Activated naive CD8-positive, alpha-beta T cell treated with anti-CD3 and anti-CD28 coated beads, Interleukin-2, amount 10 ng/mL, durations not matched to agents 7 days and 5 days (primary cell): ENCODE data around the gene THY1. TPM values are rescaled to one million over a fixed set of nuclear protein-coding genes. Genes with fewer than 3 reads are reported as not detected.
A peak's percentile ranks its signal among the peaks of the same experiment; 100 is the strongest.

Experiments used
- ATAC-seq: fragments of 150-1000 bp; cut with Tn5 transposase; one replicate; pipeline ENCODE4 v1.10.0; 2021; ENCODE audit warnings: low read depth, moderate library complexity
- POLR2A ChIA-PET: fragments of 350-600 bp; sonication (Branson Sonifier 250); formaldehyde crosslinking; loops from one replicate; lab custom pipeline; 2021; ENCODE audit warnings: antibody characterized with exemption; lab: Charles Lee
- DNase-seq: peaks from one replicate; pipeline ENCODE4 v3.0.0; 2021
- H3K27ac Mint-ChIP-seq: one replicate; pipeline ENCODE4 v1.8.0; 2022; ENCODE audit warnings: mild to moderate bottlenecking, mixed read lengths
- H3K27me3 Mint-ChIP-seq: one replicate; pipeline ENCODE4 v1.8.0; 2022; ENCODE audit warnings: mild to moderate bottlenecking, moderate library complexity, mixed read lengths
- H3K36me3 Mint-ChIP-seq: one replicate; pipeline ENCODE4 v1.8.0; 2021; ENCODE audit warnings: mild to moderate bottlenecking, mixed read lengths
- H3K4me1 Mint-ChIP-seq: one replicate; pipeline ENCODE4 v1.8.0; 2021; ENCODE audit warnings: mixed read lengths
- H3K4me3 Mint-ChIP-seq: one replicate; pipeline ENCODE4 v1.8.0; 2022; ENCODE audit warnings: mild to moderate bottlenecking, moderate library complexity, mixed read lengths
- H3K9me3 Mint-ChIP-seq: one replicate; pipeline ENCODE4 v1.8.0; 2021; ENCODE audit warnings: mixed read lengths
- total RNA-seq, 2 experiments: library from RNA; stranded (reverse); gene quantifications; one replicate each; pipeline ENCODE4 v1.2.3, GENCODE V29; 2021

THY1 gene
- total RNA-seq, 2 experiments from 2014 or later, result not detected

DNA sequence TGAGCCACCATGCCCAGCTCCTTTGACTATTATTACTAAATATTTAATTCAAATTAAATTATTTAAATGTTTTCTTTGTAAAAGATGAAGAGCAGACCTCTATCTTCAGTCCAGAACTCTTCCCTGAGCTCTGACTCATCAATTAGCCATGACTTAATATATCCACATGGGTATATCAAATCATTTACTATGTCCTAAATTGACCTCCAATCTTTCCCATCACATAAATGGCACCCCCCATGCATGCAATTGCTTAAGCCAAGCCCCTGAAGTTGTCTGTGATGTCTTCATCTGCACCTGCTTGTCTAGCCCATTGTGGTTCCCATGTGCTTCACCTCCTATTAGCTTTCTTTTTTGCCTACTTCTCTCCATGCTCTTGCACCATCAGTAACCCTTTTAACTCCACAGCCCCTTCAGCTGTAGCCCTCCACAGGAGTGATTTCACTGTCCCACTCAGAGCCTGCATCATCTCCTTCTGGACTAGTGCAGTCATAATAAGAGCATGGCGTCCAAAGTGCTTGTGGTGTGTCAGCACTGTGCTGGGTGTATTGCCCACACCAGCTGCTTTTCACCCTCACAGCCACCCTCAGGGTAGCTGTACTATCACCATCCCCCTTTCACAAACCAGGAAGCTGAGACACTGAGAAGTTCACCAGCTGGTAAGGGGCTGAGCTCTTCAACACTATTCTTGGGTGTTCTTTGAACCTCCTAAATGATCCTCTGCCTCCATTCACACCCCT is 11.8 kb upstream of the THY1 start:
- no peaks in the 10 kb centered on the region for H3K4me1 Mint-ChIP-seq
- ATAC-seq (no peak), DNase-seq (no peak)
- H3K36me3 Mint-ChIP-seq, result no peaks in the 10 kb centered on the region
- peaks cover 28% of the 10 kb centered on the region for H3K27me3 Mint-ChIP-seq
- H3K9me3 Mint-ChIP-seq, result peaks cover 2% of the 10 kb centered on the region
- POLR2A ChIA-PET, result no interaction called here
- no peak overlapping the region for H3K4me3 Mint-ChIP-seq
- H3K27ac Mint-ChIP-seq, result no peak overlapping the region

- no peak for ATAC-seq
- no peak for DNase-seq
- Mint-ChIP-seq H3K9me3 (peaks cover 2% of the 10 kb centered on the region), H3K4me3 (no peak overlapping the region), H3K27me3 (peaks cover 27% of the 10 kb centered on the region), H3K36me3 (no peaks in the 10 kb centered on the region), H3K4me1 (no peaks in the 10 kb centered on the region), H3K27ac (no peak overlapping the region)
- POLR2A ChIA-PET, result no interaction called here
Measured at GRCh38 chr11:119433358-119433725, 10.4 kb upstream of the THY1 start.

- DNase-seq, result no peak
- Mint-ChIP-seq H3K4me1 (no peaks in the 10 kb centered on the region), H3K9me3 (peaks cover 2% of the 10 kb centered on the region), H3K27ac (no peak overlapping the region), H3K4me3 (no peak overlapping the region), H3K27me3 (peaks cover 27% of the 10 kb centered on the region), H3K36me3 (no peaks in the 10 kb centered on the region)
- POLR2A ChIA-PET, result interaction anchor here (0.6 kb wide), 1 partner anchor 583 kb away, joined by 3 read pairs; no protein-coding TSS in a partner anchor
- ATAC-seq, result no peak
Measured at GRCh38 chr11:119432484-119433357, 9.7 kb upstream of the THY1 start.

DNA sequence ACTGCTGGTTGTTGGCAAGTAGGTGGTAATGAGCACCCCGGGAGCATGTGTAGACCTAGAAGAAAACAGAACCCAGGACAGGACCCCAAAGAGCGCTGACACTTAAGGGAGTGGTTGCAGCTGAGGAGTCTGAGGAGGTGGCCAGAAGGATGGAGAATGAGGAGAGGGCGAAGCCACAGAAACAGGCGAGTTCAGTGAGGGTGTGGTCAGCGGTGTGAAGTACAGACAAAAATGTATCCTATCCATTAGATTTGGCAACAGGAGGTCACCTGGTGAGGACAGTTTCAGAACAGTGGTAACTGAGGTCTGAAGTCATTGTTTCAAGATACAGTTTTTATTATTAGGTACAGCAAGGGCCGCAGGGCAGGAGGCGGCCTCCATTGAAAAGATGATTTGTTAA is 8.6 kb upstream of the THY1 start:
- no peak overlapping the region for H3K4me3 Mint-ChIP-seq
- H3K27ac Mint-ChIP-seq, result no peak overlapping the region
- H3K27me3 Mint-ChIP-seq, result peaks cover 23% of the 10 kb centered on the region
- POLR2A ChIA-PET, result no interaction called here
- no peaks in the 10 kb centered on the region for H3K4me1 Mint-ChIP-seq
- DNase-seq (no peak), ATAC-seq (no peak)
- no peaks in the 10 kb centered on the region for H3K9me3 Mint-ChIP-seq
- H3K36me3 Mint-ChIP-seq, result no peaks in the 10 kb centered on the region

DNA sequence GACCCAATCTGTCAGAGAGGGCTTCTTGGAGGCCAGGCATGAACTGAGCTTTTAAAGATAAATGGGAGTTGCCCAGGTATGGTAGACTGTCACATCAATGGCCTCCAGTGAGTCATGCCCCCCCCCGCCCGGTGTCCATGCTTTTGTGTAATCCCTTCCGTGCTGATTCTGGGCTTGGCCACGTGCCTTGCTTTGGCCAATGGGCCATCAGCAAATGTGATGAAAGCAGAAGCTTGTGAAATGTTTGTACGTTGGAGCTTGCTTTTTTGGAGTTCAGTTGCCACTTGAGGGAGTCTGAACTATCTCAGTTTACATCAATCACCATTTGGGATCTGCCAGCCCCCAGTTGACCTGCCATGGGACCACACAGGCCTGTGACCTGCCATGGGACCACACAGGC is 4.3 kb upstream of the THY1 start:
- H3K4me1 Mint-ChIP-seq, result peaks cover 4% of the 10 kb centered on the region
- H3K4me3 Mint-ChIP-seq, result no peak overlapping the region
- DNase-seq (no peak), ATAC-seq (no peak)
- POLR2A ChIA-PET, result no interaction called here
- H3K9me3 Mint-ChIP-seq, result no peaks in the 10 kb centered on the region
- no peaks in the 10 kb centered on the region for H3K36me3 Mint-ChIP-seq
- no peak overlapping the region for H3K27ac Mint-ChIP-seq
- peaks cover 49% of the 10 kb centered on the region for H3K27me3 Mint-ChIP-seq

DNA sequence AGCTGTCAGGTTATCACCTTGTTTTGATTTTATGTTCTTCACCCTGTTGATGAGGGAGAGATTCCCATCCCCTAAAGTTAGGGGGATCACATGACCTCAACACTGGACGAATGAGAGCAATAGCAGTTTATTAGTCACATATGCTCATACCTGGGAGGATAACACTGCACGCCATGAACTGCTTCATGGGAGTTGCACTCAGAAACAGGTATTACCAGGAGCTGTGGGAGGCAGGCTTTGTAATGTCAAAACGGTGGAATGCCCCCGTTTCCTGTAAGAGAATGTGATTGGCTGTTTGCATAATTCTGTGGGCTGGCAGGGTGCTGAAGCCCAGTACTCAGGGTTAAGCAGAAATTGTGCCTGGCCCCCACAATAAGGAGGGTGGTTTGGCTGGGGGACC is 3.2 kb upstream of the THY1 start:
- no peak for ATAC-seq

GRCh38 chr11:119424775-119425174 is 1.8 kb upstream of the THY1 start:
- ATAC-seq (no peak), DNase-seq (no peak)
- POLR2A ChIA-PET, result no interaction called here
- H3K27me3 Mint-ChIP-seq, result peaks cover 60% of the 10 kb centered on the region
- H3K27ac Mint-ChIP-seq, result no peak overlapping the region
- H3K4me1 Mint-ChIP-seq, result peaks cover 7% of the 10 kb centered on the region
- H3K9me3 Mint-ChIP-seq, result no peaks in the 10 kb centered on the region
- H3K4me3 Mint-ChIP-seq, result no peak overlapping the region
- no peaks in the 10 kb centered on the region for H3K36me3 Mint-ChIP-seq

More for the DNA sequence above, 3.2 kb upstream of the THY1 start:
- no peaks in the 10 kb centered on the region for H3K9me3 Mint-ChIP-seq
- peaks cover 7% of the 10 kb centered on the region for H3K4me1 Mint-ChIP-seq
- DNase-seq, result no peak
- H3K27me3 Mint-ChIP-seq, result peaks cover 56% of the 10 kb centered on the region
- no peak overlapping the region for H3K4me3 Mint-ChIP-seq
- no peak overlapping the region for H3K27ac Mint-ChIP-seq
- POLR2A ChIA-PET, result no interaction called here
- H3K36me3 Mint-ChIP-seq, result no peaks in the 10 kb centered on the region

DNA sequence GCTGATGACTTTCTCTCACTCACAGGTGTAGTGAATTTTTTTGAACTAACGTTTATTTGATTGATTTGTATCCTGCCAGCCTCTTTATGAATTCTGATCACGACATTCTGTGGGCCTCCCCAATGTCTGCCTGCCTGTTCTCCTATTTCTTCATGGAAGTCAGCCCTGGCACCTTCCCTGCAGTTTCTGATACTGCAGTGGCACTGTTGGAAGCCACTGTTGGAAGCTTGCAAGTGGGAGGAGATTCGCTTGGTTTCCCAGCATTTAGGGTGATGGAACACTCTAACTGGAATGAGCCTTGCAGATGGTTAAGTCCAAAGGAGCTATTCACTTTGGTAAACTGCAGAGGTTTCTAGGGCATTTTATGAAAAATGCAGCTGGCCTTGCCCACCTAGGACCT is 1.3 kb upstream of the THY1 start:
- no peaks in the 10 kb centered on the region for H3K9me3 Mint-ChIP-seq
- DNase-seq (no peak), ATAC-seq (no peak)
- peaks cover 60% of the 10 kb centered on the region for H3K27me3 Mint-ChIP-seq
- H3K4me3 Mint-ChIP-seq, result no peak overlapping the region
- H3K4me1 Mint-ChIP-seq, result peaks cover 7% of the 10 kb centered on the region
- H3K27ac Mint-ChIP-seq, result no peak overlapping the region
- H3K36me3 Mint-ChIP-seq, result no peaks in the 10 kb centered on the region
- POLR2A ChIA-PET, result no interaction called here

GRCh38 chr11:119423509-119424254 is 710 bp upstream of the THY1 start:
- no peak overlapping the region for H3K27ac Mint-ChIP-seq
- ATAC-seq (no peak), DNase-seq (no peak)
- H3K4me3 Mint-ChIP-seq, result no peak overlapping the region
- H3K9me3 Mint-ChIP-seq, result no peaks in the 10 kb centered on the region
- POLR2A ChIA-PET, result no interaction called here
- peaks cover 7% of the 10 kb centered on the region for H3K4me1 Mint-ChIP-seq
- no peaks in the 10 kb centered on the region for H3K36me3 Mint-ChIP-seq
- H3K27me3 Mint-ChIP-seq, result peaks cover 58% of the 10 kb centered on the region

DNA sequence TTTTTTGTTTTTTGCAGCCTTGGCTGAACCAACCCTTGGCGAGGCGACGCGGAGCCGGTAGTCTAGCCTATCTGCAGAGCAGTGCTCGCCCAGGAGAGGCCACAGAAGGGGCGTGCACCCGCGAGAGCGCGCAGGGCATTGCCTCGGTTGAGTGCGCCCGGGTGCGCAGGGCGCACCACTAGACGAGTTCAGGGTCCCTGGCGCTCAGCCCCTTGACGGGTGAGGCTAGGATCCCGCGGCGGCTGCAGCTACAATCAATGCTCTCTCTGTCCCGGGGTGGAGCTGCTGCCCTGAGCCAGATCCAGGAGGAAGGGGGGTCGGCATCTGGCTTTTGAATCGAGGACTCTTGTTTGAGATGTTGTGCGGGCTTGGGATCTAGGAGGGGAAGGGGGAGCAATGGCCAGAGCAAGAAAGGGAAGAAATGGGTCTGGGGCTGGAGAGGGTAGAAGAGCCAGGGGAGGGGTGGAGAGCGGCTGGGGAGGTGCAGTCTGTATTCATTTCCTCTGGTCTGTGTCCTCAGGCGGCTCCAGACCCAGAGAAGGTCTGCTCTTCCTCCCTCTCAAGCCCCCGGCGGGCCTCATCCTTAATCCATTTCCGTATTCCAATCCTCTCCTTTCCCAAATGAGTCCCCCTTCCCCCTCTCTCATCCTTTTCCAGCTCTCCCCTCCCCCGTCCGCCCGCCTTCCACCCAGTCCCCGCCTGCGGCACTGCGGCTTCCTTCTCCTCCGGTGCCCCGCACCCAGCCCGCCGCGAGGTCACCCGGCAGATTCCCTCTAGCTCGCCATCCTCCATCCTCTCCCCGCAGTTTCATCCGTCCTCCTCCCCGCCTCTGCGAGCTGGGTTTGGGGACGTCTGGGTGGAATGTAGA is 797 bp downstream of the THY1 start:
- peaks cover 7% of the 10 kb centered on the region for H3K4me1 Mint-ChIP-seq
- H3K9me3 Mint-ChIP-seq, result no peaks in the 10 kb centered on the region
- H3K27me3 Mint-ChIP-seq, result peaks cover 59% of the 10 kb centered on the region
- POLR2A ChIA-PET, result no interaction called here
- H3K36me3 Mint-ChIP-seq, result no peaks in the 10 kb centered on the region
- no peak for DNase-seq
- H3K27ac Mint-ChIP-seq, result no peak overlapping the region
- H3K4me3 Mint-ChIP-seq, result peak overlapping the region; percentile 25
- peak; percentile 42 for ATAC-seq

DNA sequence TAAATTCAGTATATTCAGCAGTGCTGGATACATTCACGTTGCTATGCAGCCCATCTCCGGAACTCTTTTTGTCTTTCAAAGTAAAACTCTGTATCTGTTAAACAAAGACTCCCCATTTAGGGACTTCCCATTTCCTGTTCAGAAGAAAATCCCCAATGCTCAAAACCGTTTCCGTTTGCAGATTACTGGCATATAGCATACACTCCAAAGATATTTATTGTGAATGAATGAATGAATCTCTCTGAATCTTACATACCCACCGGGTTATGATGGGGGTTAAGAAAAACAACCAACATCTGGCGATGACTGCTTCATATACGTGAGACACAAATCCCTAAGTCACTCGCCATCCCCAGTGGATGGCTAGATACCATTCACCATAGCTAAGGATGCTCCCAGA is 1.6 kb downstream of the THY1 start:
- no peak for ATAC-seq

GRCh38 chr11:119420631-119421030 is 2.3 kb downstream of the THY1 start:
- peaks cover 7% of the 10 kb centered on the region for H3K4me1 Mint-ChIP-seq
- no peak for DNase-seq
- H3K27ac Mint-ChIP-seq, result no peak overlapping the region
- POLR2A ChIA-PET, result no interaction called here
- ATAC-seq, result no peak
- no peaks in the 10 kb centered on the region for H3K9me3 Mint-ChIP-seq
- H3K27me3 Mint-ChIP-seq, result peaks cover 51% of the 10 kb centered on the region
- H3K4me3 Mint-ChIP-seq, result no peak overlapping the region
- H3K36me3 Mint-ChIP-seq, result no peaks in the 10 kb centered on the region

More for the DNA sequence above, 1.6 kb downstream of the THY1 start:
- Mint-ChIP-seq H3K4me1 (peaks cover 7% of the 10 kb centered on the region), H3K36me3 (no peaks in the 10 kb centered on the region), H3K27me3 (peaks cover 56% of the 10 kb centered on the region), H3K4me3 (no peak overlapping the region), H3K9me3 (no peaks in the 10 kb centered on the region), H3K27ac (no peak overlapping the region)
- POLR2A ChIA-PET, result no interaction called here
- no peak for DNase-seq
